K562 (cell line): Measurements from ENCODE around the gene CFAP298. TPM values are rescaled to one million over a fixed set of nuclear protein-coding genes. Genes with fewer than 3 reads are reported as not detected.
A peak's percentile ranks its signal among the peaks of the same experiment; 100 is the strongest.

ENCODE experiments used
- ATAC-seq: fragments of 200-7000 bp; cut with Tn5 transposase; 3 replicates; pipeline ENCODE4 v1.9.1; 2020; ENCODE audit warnings: moderate library complexity
- BruUV-seq: library from RNA; stranded (reverse); fragments of 400-500 nt; replicated peaks from 2 replicates; lab custom pipeline; 2021; lab: Mats Ljungman, UMichigan
- CTCF ChIA-PET: fragments of 300-600 bp; formaldehyde crosslinking; extraction: SDS; loops from one replicate; lab custom pipeline; 2021; ENCODE audit warnings: low intra/inter-chr PET ratio; lab: Yijun Ruan, JAX
- POLR2A ChIA-PET: fragments of 300-600, 350-650 bp; sonication (Branson Sonifier 250); formaldehyde crosslinking; extraction: SDS; loops from one replicate; lab custom pipeline; 2021; ENCODE audit warnings: antibody characterized with exemption, inconsistent platforms; lab: Yijun Ruan, JAX
- DNase-seq, 4 experiments: peaks; one replicate each; pipeline versions ENCODE4 v3.0.0 to v3.0.0-alpha.2; 2011 to 2018; ENCODE audit warnings: low spot score in 3 of 4, mixed read lengths in 3 of 4; ENCODE audit errors: extremely low read depth in 1 of 4
- FAIRE-seq: peaks from 2 replicates; lab custom pipeline; 2011; peaks lifted over from hg19 to GRCh38; lab: Jason Lieb, UNC
- H2AFZ ChIP-seq: 2 replicates; pipeline ENCODE4 v1.6.0; 2011; ENCODE audit warnings: low read depth, low read length, control low read depth, inconsistent platforms
- H3K27ac ChIP-seq: fragments of 200-600 bp; 3 replicates; pipeline ENCODE4 v1.8.0; 2011; ENCODE audit warnings: low read depth, mild to moderate bottlenecking, control low read depth, inconsistent platforms, low read length, moderate library complexity, mixed read lengths; ENCODE audit errors: extremely low read depth
- H3K27me3 ChIP-seq, 2 experiments: fragments of 300-600 bp in 1 of 2; 2 replicates in 1 of 2; 3 replicates in 1 of 2; pipeline versions ENCODE4 v1.6.0 to v1.8.0; 2011; ENCODE audit warnings: inconsistent platforms in 2 of 2, low read length in 2 of 2, mild to moderate bottlenecking in 1 of 2, mixed read lengths in 1 of 2, moderate library complexity in 1 of 2; ENCODE audit not compliant: control insufficient read depth in 2 of 2, insufficient read depth in 2 of 2
- H3K36me3 ChIP-seq: fragments of 300-600 bp; 3 replicates; pipeline ENCODE4 v1.8.0; 2011; ENCODE audit warnings: mild to moderate bottlenecking, low read length, inconsistent platforms; ENCODE audit not compliant: control insufficient read depth, insufficient read depth
- H3K4me1 ChIP-seq, 2 experiments: fragments of 200-600 bp in 1 of 2; replicated peaks in 1 of 2; 2 replicates in 1 of 2; 3 replicates in 1 of 2; pipeline versions ENCODE4 v1.5.1 to v1.8.0; 2011; ENCODE audit warnings: inconsistent platforms in 2 of 2, low read length in 2 of 2, mild to moderate bottlenecking in 1 of 2, mixed read lengths in 1 of 2, moderate library complexity in 1 of 2; ENCODE audit not compliant: control insufficient read depth in 2 of 2, insufficient read depth in 2 of 2
- H3K4me2 ChIP-seq: 2 replicates; pipeline ENCODE4 v1.6.1; 2011; ENCODE audit warnings: low read length, control low read depth, inconsistent platforms, mixed read lengths; ENCODE audit not compliant: insufficient read depth
- H3K4me3 ChIP-seq: fragments of 200-600 bp; sonication (generic), shearing (Covaris generic); 2 replicates; pipeline ENCODE4 v1.5.1; 2016; ENCODE audit warnings: control low read depth, inconsistent platforms
- H3K79me2 ChIP-seq: fragments of 200-600 bp; 3 replicates; pipeline ENCODE4 v1.8.0; 2011; ENCODE audit warnings: low read length, inconsistent platforms; ENCODE audit not compliant: control insufficient read depth, insufficient read depth
- H3K9ac ChIP-seq, 2 experiments: 2 replicates each; pipeline versions ENCODE4 v1.6.0 to v1.6.1; 2011; ENCODE audit warnings: low read depth in 2 of 2, low read length in 2 of 2, control low read depth in 1 of 2, inconsistent platforms in 1 of 2, mild to moderate bottlenecking in 1 of 2, mixed read lengths in 1 of 2; ENCODE audit not compliant: insufficient read depth in 1 of 2
- H3K9me1 ChIP-seq: one replicate; pipeline ENCODE4 v1.6.0; 2011; ENCODE audit warnings: inconsistent platforms, mild to moderate bottlenecking, low read length, moderate library complexity; ENCODE audit not compliant: control insufficient read depth, insufficient read depth
- H3K9me3 ChIP-seq: replicated peaks from 2 replicates; pipeline ENCODE4 v1.5.1; 2011; ENCODE audit warnings: low read depth, low read length, inconsistent platforms; ENCODE audit not compliant: control insufficient read depth, insufficient read depth
- H4K20me1 ChIP-seq: replicated peaks from 2 replicates; pipeline ENCODE4 v1.6.1; 2011; ENCODE audit warnings: low read length, inconsistent platforms, mixed read lengths; ENCODE audit not compliant: control insufficient read depth, insufficient read depth
- CBX5 ChIP-seq: IDR thresholded peaks from 2 replicates; pipeline ENCODE4 v1.6.1; 2014; ENCODE audit warnings: low read depth, borderline replicate concordance
- COPS2 ChIP-seq: fragments of 450-650 bp; conservative IDR thresholded peaks from 2 replicates; pipeline ENCODE4 v1.6.1; 2016; ENCODE audit warnings: mild to moderate bottlenecking, moderate library complexity
- CUX1 ChIP-seq: fragments of 200-800 bp; sonication (Bioruptor generic); IDR thresholded peaks from 2 replicates; pipeline ENCODE4 v1.6.1; 2016; ENCODE audit warnings: missing genetic modification characterization, missing compliant biosample characterization
- GABPB2 ChIP-seq: fragments of 250-450 bp; sonication (Bioruptor Pico); conservative IDR thresholded peaks from 2 replicates; pipeline ENCODE4 v1.5.1; 2021; ENCODE audit warnings: mild to moderate bottlenecking
- HLTF ChIP-seq: fragments of 450-650 bp; IDR thresholded peaks from 2 replicates; pipeline ENCODE4 v1.6.1; 2016
- IRF9 ChIP-seq: fragments of 450-650 bp; IDR thresholded peaks from 2 replicates; pipeline ENCODE4 v1.6.1; 2016; ENCODE audit warnings: missing biosample characterization, missing genetic modification characterization
- MTF1 ChIP-seq: fragments of 250-450 bp; sonication (Bioruptor Pico); IDR thresholded peaks from 2 replicates; pipeline ENCODE4 v1.9.0; 2021; ENCODE audit warnings: moderate library complexity, mild to moderate bottlenecking, inconsistent platforms, borderline replicate concordance
- PCBP1 ChIP-seq: fragments of 200-400 bp; formaldehyde crosslinking; IDR thresholded peaks from 2 replicates; pipeline ENCODE4 v1.6.1; 2018; ENCODE audit warnings: mild to moderate bottlenecking, low read depth, low read length; ENCODE audit not compliant: poor library complexity, severe bottlenecking
- TRIM25 ChIP-seq: fragments of 450-650 bp; IDR thresholded peaks from 2 replicates; pipeline ENCODE4 v1.7.0; 2016; ENCODE audit warnings: borderline replicate concordance
- ZNF280B ChIP-seq: fragments of 250-450 bp; sonication (Bioruptor Pico); IDR thresholded peaks from 2 replicates; pipeline ENCODE4 v1.5.1; 2021; ENCODE audit warnings: mild to moderate bottlenecking
- ZNF449 ChIP-seq: fragments of 250-450 bp; sonication (Bioruptor Pico); IDR thresholded peaks from 2 replicates; pipeline ENCODE4 v1.8.0; 2022; ENCODE audit warnings: moderate library complexity, mild to moderate bottlenecking, inconsistent platforms
- WGBS: fragments of 100-300 bp; shearing (Covaris generic); methylation state at CpG from one replicate; pipeline ENCODE4 v1.1.6; 2016; ENCODE audit warnings: low coverage, mixed read lengths; ENCODE audit not compliant: insufficient coverage; ENCODE audit errors: missing lambda C conversion rate; 5-methylcytosine and 5-hydroxymethylcytosine counted together
- in situ Hi-C: fragments of 300-500 bp; cut with MboI; formaldehyde crosslinking; loops from 4 replicates; pipeline ENCODE4 v1.15.0; 2018; ENCODE audit warnings: inconsistent platforms, mixed read lengths
- intact Hi-C: fragments of 100-400 bp; cut with micrococcal nuclease; formaldehyde crosslinking; loops from 2 replicates; pipeline ENCODE4 v1.14.2; 2022
- polyA plus RNA-seq, 8 experiments: library from polyadenylated mRNA; depleted of rRNA in 4 of 8; stranded (reverse) in 5 of 8; unstranded in 3 of 8; fragments of >200 nt; fragmentation: Nextera tagmentation in 2 of 8; fragmentation: Illumina TruSeq in 1 of 8; extraction: Ambion mirVana in 2 of 8; extraction: Trizol in 1 of 8; gene quantifications; 2 replicates each; pipeline versions ENCODE4 v1.2.1 to v1.2.3, GENCODE V29; 2011 to 2014; ENCODE audit warnings: inconsistent platforms in 1 of 8, missing spikeins in 1 of 8
- total RNA-seq, 7 experiments: library from RNA; depleted of rRNA in 6 of 7; stranded (reverse); fragments of >200 nt in 6 of 7; fragmentation: Illumina TruSeq in 2 of 7; extraction: Trizol in 2 of 7; gene quantifications; 2 replicates each; pipeline versions ENCODE4 v1.2.1 to v1.2.3, GENCODE V29; 2011 to 2021; ENCODE audit warnings: low replicate concordance in 1 of 7

CFAP298 gene
- total and polyA plus RNA-seq, 9 of the 15 experiments (the other 6 are each of a cell fraction or from before 2014, with no cell fraction given): 31.4 to 178 (median 89.7) TPM

- FAIRE-seq (no peak), DNase-seq (peak in 1 of 4 experiments; percentile 6), ATAC-seq (no peak)
- BruUV-seq: no TSS peak
- no peak overlapping the region for H3K27ac ChIP-seq
- ChIA-PET POLR2A (interaction anchor here (0.7 kb wide), 1 partner anchor 138 kb away, joined by 6 read pairs; no protein-coding TSS in a partner anchor), CTCF (no interaction called here)
- H3K9me1 ChIP-seq: no peaks in the 10 kb centered on the region
- H3K4me1 ChIP-seq: peaks cover 5 to 12% of the 10 kb centered on the region in 2 experiments; a peak in 3 of 5 replicates
- WGBS: 17% methylated on average over 11 of the region's 11 CpGs
- H3K9me3 ChIP-seq: no peaks in the 10 kb centered on the region
- H3K4me3 ChIP-seq: no peak overlapping the region
- in situ Hi-C loops (no loop called here), intact Hi-C loops (no loop called here)
- no peaks in the 10 kb centered on the region for H3K36me3 ChIP-seq
- H3K9ac ChIP-seq: no peak overlapping the region
- H3K4me2 ChIP-seq: no peak overlapping the region
- H4K20me1 ChIP-seq: no peaks in the 10 kb centered on the region
- H3K27me3 ChIP-seq: peaks cover 54 to 67% of the 10 kb centered on the region in 2 experiments
- H2AFZ ChIP-seq: no peak overlapping the region
- no peaks in the 10 kb centered on the region for H3K79me2 ChIP-seq
- TF ChIP-seq IRF9 (tag): no peak
- TF ChIP-seq PCBP1: no peak
- TF ChIP-seq GABPB2 (CRISPR knock-in tag): no peak
- TF ChIP-seq COPS2: no peak
- TF ChIP-seq CUX1 (CRISPR knock-in tag): no peak
- no peak for TF ChIP-seq HLTF
- TF ChIP-seq ZNF280B (CRISPR knock-in tag): no peak
- TF ChIP-seq MTF1: no peak
- no peak for TF ChIP-seq TRIM25
- TF ChIP-seq CBX5: no peak
- no peak for TF ChIP-seq ZNF449 (CRISPR knock-in tag)
Observed at GRCh38 chr21:32576011-32576410, 36.2 kb downstream of the CFAP298 start.
